Endothelial cell (in vitro differentiated cells): ENCODE results near the gene NECTIN3. TPM values are rescaled to one million over a fixed set of nuclear protein-coding genes. Genes with fewer than 3 reads are reported as not detected.

Experiments used
- DNase-seq: peaks from one replicate; pipeline ENCODE4 v3.0.0; 2021; ENCODE audit warnings: low spot score
- H3K27ac Mint-ChIP-seq: one replicate; pipeline ENCODE4 v1.8.0; 2021; ENCODE audit warnings: mixed read lengths, inconsistent platforms; ENCODE audit not compliant: unreplicated experiment
- H3K27me3 Mint-ChIP-seq: one replicate; pipeline ENCODE4 v1.8.0; 2021; ENCODE audit warnings: mild to moderate bottlenecking, moderate library complexity, mixed read lengths, inconsistent platforms; ENCODE audit not compliant: unreplicated experiment
- H3K36me3 Mint-ChIP-seq: one replicate; pipeline ENCODE4 v1.8.0; 2021; ENCODE audit warnings: mild to moderate bottlenecking, low read depth, mixed read lengths, inconsistent platforms; ENCODE audit not compliant: unreplicated experiment
- H3K4me1 Mint-ChIP-seq: one replicate; pipeline ENCODE4 v1.8.0; 2021; ENCODE audit warnings: mild to moderate bottlenecking, mixed read lengths, inconsistent platforms; ENCODE audit not compliant: unreplicated experiment
- H3K4me3 Mint-ChIP-seq: one replicate; pipeline ENCODE4 v1.8.0; 2021; ENCODE audit warnings: mild to moderate bottlenecking, mixed read lengths, inconsistent platforms; ENCODE audit not compliant: unreplicated experiment
- H3K9me3 Mint-ChIP-seq: one replicate; pipeline ENCODE4 v1.8.0; 2021; ENCODE audit warnings: mixed read lengths, inconsistent platforms; ENCODE audit not compliant: unreplicated experiment
- CTCF ChIP-seq: fragments of 200-600 bp; sonication (generic); IDR thresholded peaks from one replicate; pipeline ENCODE4 v1.5.0; 2021; ENCODE audit warnings: antibody characterized with exemption; ENCODE audit not compliant: unreplicated experiment
- total RNA-seq: library from RNA; stranded (reverse); fragmentation: NEBNext Ultra II Directional; extraction: Animal tissue kit (Norgen Biotek cat#: 25700); gene quantifications from one replicate; pipeline ENCODE4 v1.2.1, GENCODE V29; 2021; ENCODE audit not compliant: unreplicated experiment

NECTIN3 gene
- total RNA-seq, 1 donor from 2014 or later: 28.5 TPM

- Mint-ChIP-seq H3K4me1 (peaks cover 3% of the 10 kb centered on the region), H3K27me3 (no peaks in the 10 kb centered on the region), H3K4me3 (no peak overlapping the region), H3K9me3 (no peaks in the 10 kb centered on the region), H3K36me3 (no peaks in the 10 kb centered on the region), H3K27ac (no peak overlapping the region)
- TF ChIP-seq CTCF: no peak
- DNase-seq: no peak
Observed at GRCh38 chr3:111173906-111174305, 102.3 kb downstream of the NECTIN3 start.

GRCh38 chr3:111190518-111190917 lies 118.9 kb downstream of the NECTIN3 start:
- Mint-ChIP-seq H3K9me3 (no peaks in the 10 kb centered on the region), H3K27ac (no peak overlapping the region), H3K36me3 (no peaks in the 10 kb centered on the region), H3K27me3 (peaks cover 1% of the 10 kb centered on the region), H3K4me3 (no peak overlapping the region), H3K4me1 (no peaks in the 10 kb centered on the region)
- TF ChIP-seq CTCF: no peak
- no peak for DNase-seq

- no peak overlapping the region for H3K4me3 Mint-ChIP-seq
- no peaks in the 10 kb centered on the region for H3K4me1 Mint-ChIP-seq
- no peaks in the 10 kb centered on the region for H3K36me3 Mint-ChIP-seq
- peaks cover 1% of the 10 kb centered on the region for H3K27me3 Mint-ChIP-seq
- no peaks in the 10 kb centered on the region for H3K9me3 Mint-ChIP-seq
- no peak overlapping the region for H3K27ac Mint-ChIP-seq
- DNase-seq: no peak
- no peak for TF ChIP-seq CTCF
Observed at GRCh38 chr3:111193472-111193871, 121.9 kb downstream of the NECTIN3 start.

GRCh38 chr3:111194048-111194447 lies 122.4 kb downstream of the NECTIN3 start:
- no peak for DNase-seq
- H3K27me3 Mint-ChIP-seq: peaks cover 1% of the 10 kb centered on the region
- TF ChIP-seq CTCF: no peak
- H3K4me1 Mint-ChIP-seq: no peaks in the 10 kb centered on the region
- no peak overlapping the region for H3K4me3 Mint-ChIP-seq
- no peaks in the 10 kb centered on the region for H3K36me3 Mint-ChIP-seq
- H3K27ac Mint-ChIP-seq: no peak overlapping the region
- H3K9me3 Mint-ChIP-seq: no peaks in the 10 kb centered on the region

- no peaks in the 10 kb centered on the region for H3K4me1 Mint-ChIP-seq
- H3K4me3 Mint-ChIP-seq: no peak overlapping the region
- H3K27ac Mint-ChIP-seq: no peak overlapping the region
- H3K36me3 Mint-ChIP-seq: no peaks in the 10 kb centered on the region
- no peak for TF ChIP-seq CTCF
- DNase-seq: no peak
- no peaks in the 10 kb centered on the region for H3K9me3 Mint-ChIP-seq
- H3K27me3 Mint-ChIP-seq: no peaks in the 10 kb centered on the region
Observed at GRCh38 chr3:111197485-111197884, 125.9 kb downstream of the NECTIN3 start.
